Neural progenitor cell (in vitro differentiated cells): ENCODE results near the gene EIF5AL1. TPM values are rescaled to one million over a fixed set of nuclear protein-coding genes. Genes with fewer than 3 reads are reported as not detected.
"Not testable (repeated sequence)": the region's sequence is repeated elsewhere in the genome, so short reads cannot be mapped to it uniquely, and the experiment has no call there.

Experiments used
- DNase-seq: peaks from one replicate; pipeline ENCODE4 v3.0.0-alpha.2; 2016; ENCODE audit warnings: low spot score
- H2AFZ ChIP-seq: fragments of 200-600 bp; sonication (generic); replicated peaks from 2 replicates; pipeline ENCODE4 v1.6.1; 2016; ENCODE audit warnings: antibody characterized with exemption
- H3F3A ChIP-seq: fragments of 200-600 bp; sonication (generic); 2 replicates; pipeline ENCODE4 v1.6.1; 2016; ENCODE audit warnings: antibody characterized with exemption, low read depth
- H3K27ac ChIP-seq: fragments of 200-600 bp; sonication (generic); 2 replicates; pipeline ENCODE4 v1.5.1; 2016; ENCODE audit warnings: mild to moderate bottlenecking
- H3K27me3 ChIP-seq: fragments of 200-600 bp; sonication (generic); 2 replicates; pipeline ENCODE4 v1.6.1; 2016; ENCODE audit warnings: mild to moderate bottlenecking, moderate library complexity
- H3K36me3 ChIP-seq: fragments of 200-600 bp; sonication (generic); 2 replicates; pipeline ENCODE4 v1.5.1; 2016
- H3K4me1 ChIP-seq: fragments of 200-600 bp; sonication (generic); 2 replicates; pipeline ENCODE4 v1.6.1; 2016; ENCODE audit warnings: mixed run types
- H3K4me2 ChIP-seq: fragments of 200-600 bp; sonication (generic); 2 replicates; pipeline ENCODE4 v1.6.1; 2016
- H3K4me3 ChIP-seq: fragments of 200-600 bp; sonication (generic); 2 replicates; pipeline ENCODE4 v1.5.1; 2016
- H3K79me2 ChIP-seq: fragments of 200-600 bp; sonication (generic); 2 replicates; pipeline ENCODE4 v1.6.1; 2016; ENCODE audit warnings: low read depth
- H3K9ac ChIP-seq: fragments of 200-600 bp; sonication (generic); 2 replicates; pipeline ENCODE4 v1.6.1; 2016
- H3K9me3 ChIP-seq: fragments of 200-600 bp; sonication (generic); 2 replicates; pipeline ENCODE4 v1.5.1; 2016; ENCODE audit warnings: low read depth
- H4K20me1 ChIP-seq: fragments of 200-600 bp; sonication (generic); 2 replicates; pipeline ENCODE4 v1.6.1; 2016; ENCODE audit warnings: low read depth
- H3K27ac Mint-ChIP-seq: 3 replicates; pipeline ENCODE4 v1.8.0; 2021; ENCODE audit warnings: mixed read lengths
- H3K27me3 Mint-ChIP-seq: 2 replicates; pipeline ENCODE4 v1.8.0; 2022; ENCODE audit warnings: low read depth, mild to moderate bottlenecking, inconsistent platforms, moderate library complexity, mixed read lengths; ENCODE audit not compliant: insufficient read depth
- H3K36me3 Mint-ChIP-seq: 3 replicates; pipeline ENCODE4 v1.8.0; 2021; ENCODE audit warnings: mixed read lengths
- H3K4me1 Mint-ChIP-seq: 3 replicates; pipeline ENCODE4 v1.8.0; 2021; ENCODE audit warnings: mixed read lengths
- H3K4me3 Mint-ChIP-seq: 3 replicates; pipeline ENCODE4 v1.8.0; 2021; ENCODE audit warnings: mild to moderate bottlenecking, moderate library complexity, mixed read lengths
- H3K9me3 Mint-ChIP-seq: 3 replicates; pipeline ENCODE4 v1.8.0; 2020; ENCODE audit warnings: mixed read lengths
- EZH2 ChIP-seq: fragments of 200-600 bp; sonication (generic); IDR thresholded peaks from 2 replicates; pipeline ENCODE4 v1.6.1; 2017; ENCODE audit warnings: antibody characterized with exemption, mild to moderate bottlenecking, moderate library complexity
- EZH2phosphoT487 ChIP-seq: fragments of 200-600 bp; sonication (generic); IDR thresholded peaks from 2 replicates; pipeline ENCODE4 v1.6.1; 2017; ENCODE audit warnings: antibody characterized with exemption
- total RNA-seq: library from RNA; depleted of rRNA; stranded (reverse); fragments of >200 nt; gene quantifications from 2 replicates; pipeline ENCODE4 v1.2.3, GENCODE V29; 2015; ENCODE audit warnings: low replicate concordance
- TF ChIP-seq, protein P1 (sequence below): fragments of 200-600 bp; sonication (generic); IDR thresholded peaks from 2 replicates; pipeline ENCODE4 v1.5.1; 2017; ENCODE audit warnings: antibody characterized with exemption, mild to moderate bottlenecking

The EIF5AL1 gene
- total RNA-seq: 0.24 and 0.31 TPM in 2 replicates

DNA sequence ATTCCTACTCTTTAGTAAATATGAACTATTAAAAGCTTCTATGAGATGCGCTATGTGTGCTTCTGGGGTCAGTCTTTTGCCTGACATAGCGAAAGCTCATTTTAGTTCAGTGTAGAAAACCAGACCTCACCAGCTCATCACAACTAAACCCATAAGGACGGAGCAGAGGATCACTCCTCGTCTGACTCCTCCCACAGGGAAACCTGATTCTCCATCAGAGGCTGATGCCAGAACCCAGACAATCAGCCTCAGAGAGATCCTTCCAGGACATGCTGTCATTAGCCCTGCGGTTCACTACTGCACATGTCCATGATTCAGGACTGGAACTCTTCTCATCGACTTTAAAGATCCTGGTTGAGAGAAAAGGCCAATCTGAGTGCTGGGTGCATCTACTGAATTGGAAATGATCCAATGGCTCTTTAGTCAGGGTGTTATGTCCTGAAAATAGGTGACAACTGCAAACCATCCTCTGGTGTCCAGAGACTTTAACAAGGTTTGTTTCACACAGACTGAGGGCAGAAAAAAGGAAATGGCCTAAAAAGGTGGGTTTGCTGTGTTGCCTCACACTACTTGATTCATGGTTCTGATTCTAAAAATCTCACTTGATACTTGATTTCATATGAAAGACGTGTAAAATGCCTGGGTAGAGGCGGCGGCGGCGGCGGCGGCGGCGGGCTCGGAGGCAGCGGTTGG lies at the start of gene EIF5AL1:
EIF5AL1 (plus strand) TSS at position 643 of the 693 bp plus-strand sequence. CDS start 117 bp downstream, outside the sequence.
- not testable (repeated sequence) for H3K27ac Mint-ChIP-seq, H3K36me3 ChIP-seq, H3K4me2 ChIP-seq, H3F3A ChIP-seq, H4K20me1 ChIP-seq, H2AFZ ChIP-seq, H3K36me3 Mint-ChIP-seq, H3K9me3 ChIP-seq, H3K9ac ChIP-seq, H3K4me1 Mint-ChIP-seq, H3K4me1 ChIP-seq, H3K27ac ChIP-seq, H3K27me3 Mint-ChIP-seq, H3K79me2 ChIP-seq, H3K4me3 Mint-ChIP-seq, H3K9me3 Mint-ChIP-seq, H3K4me3 ChIP-seq
- H3K27me3 ChIP-seq: peaks cover 10% of the 10 kb centered on the region
- DNase-seq: peak; percentile 34

DNA sequence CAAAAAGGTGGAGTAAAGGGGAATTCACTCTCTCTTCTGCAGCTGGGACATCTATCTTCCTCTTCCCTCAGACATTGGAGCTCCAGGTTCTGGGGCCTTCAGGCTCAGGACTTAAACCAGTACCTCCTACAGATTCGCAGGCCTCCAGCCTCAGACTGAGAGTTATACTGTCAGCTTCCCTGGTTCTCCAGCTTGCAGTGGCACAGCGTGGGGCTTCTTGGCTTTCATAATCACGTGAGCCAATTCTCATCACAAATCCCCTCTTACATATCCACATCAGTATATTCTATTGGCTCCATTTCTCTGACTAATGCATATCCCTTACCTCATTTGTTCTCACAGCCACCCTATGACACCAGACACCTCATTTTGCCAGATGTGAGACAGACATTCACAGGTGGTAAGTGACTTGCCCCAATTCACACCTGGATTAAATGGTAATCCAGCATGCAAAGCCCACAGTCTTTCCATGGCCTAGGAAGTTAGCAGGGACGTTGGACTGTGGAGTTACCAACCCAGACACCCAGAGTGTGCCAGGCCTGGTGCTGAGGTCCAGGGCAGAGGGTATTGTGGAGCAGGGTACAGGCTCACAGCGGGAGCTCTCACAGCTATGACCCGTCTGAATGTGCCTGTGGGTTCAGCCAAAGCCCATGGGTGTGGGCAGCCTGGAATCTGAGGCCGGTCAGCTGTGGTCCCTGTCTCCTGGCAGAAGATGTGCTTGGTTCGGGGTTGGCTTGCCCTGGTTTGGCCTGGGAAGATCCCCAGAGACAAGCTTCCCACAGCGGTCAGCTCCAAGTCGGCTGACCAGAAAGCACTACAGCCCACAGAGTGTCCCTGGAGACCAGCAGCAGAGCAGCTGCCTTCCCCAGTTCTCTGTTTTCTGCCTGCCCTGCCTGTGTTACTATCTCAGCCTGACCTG lies 48.5 kb upstream of the EIF5AL1 start:
- Mint-ChIP-seq H3K4me1 (no peaks in the 10 kb centered on the region), H3K4me3 (no peak overlapping the region), H3K27ac (no peak overlapping the region), H3K36me3 (no peaks in the 10 kb centered on the region), H3K27me3 (peaks cover 5% of the 10 kb centered on the region), H3K9me3 (no peaks in the 10 kb centered on the region)
- peaks cover 5% of the 10 kb centered on the region for H3K27me3 ChIP-seq
- no peak overlapping the region for H2AFZ ChIP-seq
- no peak overlapping the region for H3K27ac ChIP-seq
- H3K36me3 ChIP-seq: no peaks in the 10 kb centered on the region
- no peak overlapping the region for H3K9ac ChIP-seq
- no peaks in the 10 kb centered on the region for H4K20me1 ChIP-seq
- no peak overlapping the region for H3K4me2 ChIP-seq
- DNase-seq: no peak
- no peak for TF ChIP-seq EZH2phosphoT487
- TF ChIP-seq, protein P1, sequence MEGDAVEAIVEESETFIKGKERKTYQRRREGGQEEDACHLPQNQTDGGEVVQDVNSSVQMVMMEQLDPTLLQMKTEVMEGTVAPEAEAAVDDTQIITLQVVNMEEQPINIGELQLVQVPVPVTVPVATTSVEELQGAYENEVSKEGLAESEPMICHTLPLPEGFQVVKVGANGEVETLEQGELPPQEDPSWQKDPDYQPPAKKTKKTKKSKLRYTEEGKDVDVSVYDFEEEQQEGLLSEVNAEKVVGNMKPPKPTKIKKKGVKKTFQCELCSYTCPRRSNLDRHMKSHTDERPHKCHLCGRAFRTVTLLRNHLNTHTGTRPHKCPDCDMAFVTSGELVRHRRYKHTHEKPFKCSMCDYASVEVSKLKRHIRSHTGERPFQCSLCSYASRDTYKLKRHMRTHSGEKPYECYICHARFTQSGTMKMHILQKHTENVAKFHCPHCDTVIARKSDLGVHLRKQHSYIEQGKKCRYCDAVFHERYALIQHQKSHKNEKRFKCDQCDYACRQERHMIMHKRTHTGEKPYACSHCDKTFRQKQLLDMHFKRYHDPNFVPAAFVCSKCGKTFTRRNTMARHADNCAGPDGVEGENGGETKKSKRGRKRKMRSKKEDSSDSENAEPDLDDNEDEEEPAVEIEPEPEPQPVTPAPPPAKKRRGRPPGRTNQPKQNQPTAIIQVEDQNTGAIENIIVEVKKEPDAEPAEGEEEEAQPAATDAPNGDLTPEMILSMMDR: no peak
- TF ChIP-seq EZH2: no peak
- H3K79me2 ChIP-seq: no peaks in the 10 kb centered on the region
- no peak overlapping the region for H3K4me3 ChIP-seq
- no peaks in the 10 kb centered on the region for H3F3A ChIP-seq
- H3K4me1 ChIP-seq: no peaks in the 10 kb centered on the region
- no peaks in the 10 kb centered on the region for H3K9me3 ChIP-seq

DNA sequence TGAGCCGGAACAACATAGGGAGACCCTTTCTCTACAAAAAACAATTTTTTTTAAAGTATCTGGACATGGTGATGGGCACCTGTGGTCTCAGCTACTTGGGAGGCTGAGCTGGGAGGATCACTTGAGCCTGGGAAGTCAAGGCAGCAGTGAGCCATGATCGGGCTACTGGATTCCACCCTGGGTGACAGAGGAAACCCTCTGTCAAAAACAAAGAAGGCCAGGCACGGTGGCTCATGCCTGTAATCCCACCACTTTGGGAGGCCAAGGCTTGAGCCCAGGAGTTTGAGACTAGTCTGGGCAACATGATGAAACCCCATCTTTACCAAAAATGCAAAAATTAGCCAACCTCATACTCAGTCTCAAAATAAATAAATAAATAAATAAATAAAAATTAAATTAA lies 47.0 kb upstream of the EIF5AL1 start:
- Histone ChIP-seq H3K27ac (no peak overlapping the region), H3K4me2 (no peak overlapping the region), H3K9ac (no peak overlapping the region), H4K20me1 (no peaks in the 10 kb centered on the region), H3F3A (no peaks in the 10 kb centered on the region), H3K79me2 (no peaks in the 10 kb centered on the region), H3K4me1 (no peaks in the 10 kb centered on the region), H2AFZ (no peak overlapping the region), H3K4me3 (no peak overlapping the region), H3K36me3 (no peaks in the 10 kb centered on the region), H3K27me3 (peaks cover 5% of the 10 kb centered on the region), H3K9me3 (no peaks in the 10 kb centered on the region)
- TF ChIP-seq EZH2 (no peak), EZH2phosphoT487 (no peak)
- Mint-ChIP-seq H3K4me1 (no peaks in the 10 kb centered on the region), H3K36me3 (no peaks in the 10 kb centered on the region), H3K4me3 (no peak overlapping the region), H3K27me3 (peaks cover 5% of the 10 kb centered on the region), H3K27ac (no peak overlapping the region), H3K9me3 (no peaks in the 10 kb centered on the region)
- no peak for DNase-seq

DNA sequence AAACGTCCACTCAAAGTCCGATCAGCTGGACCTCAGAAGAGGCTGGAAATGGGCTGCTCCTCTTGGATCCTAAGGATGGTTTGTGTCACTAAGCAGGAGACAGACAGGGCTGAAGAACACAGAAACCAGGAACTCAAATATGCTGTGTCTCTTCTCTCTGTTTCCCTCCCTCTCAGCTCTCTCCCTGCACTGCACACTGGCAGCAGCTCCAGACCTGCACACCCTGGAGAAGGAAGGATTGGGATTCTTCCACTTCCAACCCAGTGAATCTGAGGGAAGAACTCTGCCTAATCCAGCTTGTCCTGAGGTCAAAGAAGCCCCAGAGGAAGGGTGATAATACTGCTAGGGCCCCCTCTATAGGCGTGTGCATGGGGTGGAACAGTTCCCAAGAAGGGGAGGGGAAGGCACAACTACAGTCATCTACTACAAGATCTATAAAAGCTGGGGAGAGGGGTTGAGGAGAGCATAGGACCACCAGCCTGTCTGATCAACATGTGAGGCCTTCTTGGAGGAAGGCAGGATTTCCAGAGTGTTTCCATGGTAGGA lies 44.2 kb upstream of the EIF5AL1 start:
- Histone ChIP-seq H3K9me3 (no peaks in the 10 kb centered on the region), H3K4me1 (no peaks in the 10 kb centered on the region), H3K27me3 (no peaks in the 10 kb centered on the region), H3K27ac (no peak overlapping the region), H3K79me2 (no peaks in the 10 kb centered on the region), H3K4me2 (no peak overlapping the region), H4K20me1 (no peaks in the 10 kb centered on the region), H3K4me3 (no peak overlapping the region), H2AFZ (peak overlapping the region; percentile 70), H3K9ac (no peak overlapping the region), H3K36me3 (no peaks in the 10 kb centered on the region), H3F3A (no peaks in the 10 kb centered on the region)
- Mint-ChIP-seq H3K4me1 (peaks cover 6% of the 10 kb centered on the region), H3K27me3 (peaks cover 5% of the 10 kb centered on the region), H3K4me3 (no peak overlapping the region), H3K9me3 (no peaks in the 10 kb centered on the region), H3K36me3 (no peaks in the 10 kb centered on the region), H3K27ac (no peak overlapping the region)
- DNase-seq: no peak
- TF ChIP-seq EZH2 (no peak), EZH2phosphoT487 (no peak)
- TF ChIP-seq, protein P1: no peak
